Measurements from ENCODE around the gene TTC1.

DNA sequence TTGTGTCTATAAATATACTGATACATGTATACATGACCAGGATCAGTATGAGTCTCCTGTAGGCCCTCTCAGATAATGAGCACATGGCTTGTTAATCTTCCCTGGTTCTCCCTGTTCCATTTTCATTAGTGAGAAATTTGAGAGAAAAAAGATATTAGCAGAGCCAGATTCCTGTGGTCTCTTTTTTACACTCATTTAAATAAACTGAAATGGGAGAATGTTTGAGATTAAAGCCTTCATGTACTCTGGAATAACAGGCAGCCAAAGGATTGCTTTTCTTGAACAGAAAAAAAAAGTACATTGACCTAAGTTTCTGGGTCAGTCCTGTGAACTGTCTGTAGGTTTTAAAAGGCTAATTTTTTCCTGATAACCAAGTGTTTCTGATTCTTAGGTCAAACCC lies 66.1 kb downstream of the TTC1 start:
- TF ChIP-seq POLR2A (IDR thresholded peaks at IDR 0.05; ENCODE audit: low read length) (no peak), GATA1 (IDR thresholded peaks at IDR 0.05; ENCODE audit: low read depth, low read length) (no peak)
